Thoracic aorta (tissue), 2 donors: ENCODE measurements around the gene AUTS2. TPM values are rescaled to one million over a fixed set of nuclear protein-coding genes. Genes with fewer than 3 reads are reported as not detected.

Experiments used
- ATAC-seq: fragments of 150-250 bp; one replicate; pipeline ENCODE4 v1.8.0; 2017; ENCODE audit warnings: low read depth; ENCODE audit not compliant: insufficient number of reproducible peaks, low FRiP score
- DNase-seq: peaks from one replicate; pipeline ENCODE4 v3.0.0-alpha.2; 2020; ENCODE audit warnings: low spot score
- H3K27ac ChIP-seq, 2 donors: fragments of 200-600 bp; sonication (generic); 1 replicate in 1 of 2; 2 replicates in 1 of 2; pipeline ENCODE4 v1.5.1; 2016; ENCODE audit warnings: mild to moderate bottlenecking in 2 of 2, moderate library complexity in 2 of 2
- H3K27me3 ChIP-seq: fragments of 200-600 bp; sonication (generic); replicated peaks from 2 replicates; pipeline ENCODE4 v1.6.0; 2016; ENCODE audit warnings: mild to moderate bottlenecking; ENCODE audit not compliant: insufficient read depth
- H3K36me3 ChIP-seq: fragments of 200-600 bp; sonication (generic); one replicate; pipeline ENCODE4 v1.5.1; 2016
- H3K4me1 ChIP-seq, 2 donors: fragments of 200-600 bp; sonication (generic); 1 replicate in 1 of 2; 2 replicates in 1 of 2; pipeline versions ENCODE4 v1.5.1 to v1.6.0; 2016; ENCODE audit warnings: low read depth in 2 of 2, mild to moderate bottlenecking in 1 of 2; ENCODE audit not compliant: control insufficient read depth in 1 of 2
- H3K4me3 ChIP-seq: fragments of 200-600 bp; sonication (generic); 2 replicates; pipeline ENCODE4 v1.5.1; 2016; ENCODE audit warnings: mild to moderate bottlenecking
- H3K9me3 ChIP-seq: fragments of 200-600 bp; sonication (generic); 2 replicates; pipeline ENCODE4 v1.5.1; 2016
- total RNA-seq, 2 donors: library from RNA; depleted of rRNA; stranded (reverse); fragments of >200 nt; gene quantifications; one replicate each; pipeline versions ENCODE4 v1.1.0 to v1.2.3, GENCODE V29; 2016
- TF ChIP-seq, protein P1 (sequence below): fragments of 200-600 bp; sonication (generic); IDR thresholded peaks from one replicate; pipeline ENCODE4 v1.5.1; 2019; ENCODE audit warnings: antibody characterized with exemption

The AUTS2 gene
- total RNA-seq, 2 donors from 2014 or later: 49.4 to 101 TPM

DNA sequence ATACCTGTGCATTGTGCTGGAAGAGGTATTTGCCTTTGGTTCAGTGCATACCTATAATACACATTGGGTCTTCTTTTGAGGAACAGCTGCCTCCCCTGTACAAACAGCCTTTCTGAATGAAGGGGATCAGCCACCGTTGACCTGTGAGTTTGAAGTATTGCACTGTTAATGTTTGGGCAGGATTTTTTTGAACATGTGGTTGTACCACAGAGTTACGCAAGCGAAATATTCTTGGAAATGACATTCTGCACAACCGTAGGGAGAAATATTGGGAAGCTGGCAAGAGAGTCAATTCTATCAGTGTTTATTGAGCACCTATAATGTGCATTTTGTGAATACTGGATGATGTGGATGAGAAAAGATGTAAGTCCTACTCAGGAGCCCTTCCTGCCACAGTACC is 270.6 kb downstream of the AUTS2 start:
- H3K27ac ChIP-seq: no peak overlapping the region
- H3K27me3 ChIP-seq: no peaks in the 10 kb centered on the region
- H3K36me3 ChIP-seq: no peaks in the 10 kb centered on the region
- no peak for DNase-seq
- ATAC-seq: no peak
- TF ChIP-seq, protein P1, sequence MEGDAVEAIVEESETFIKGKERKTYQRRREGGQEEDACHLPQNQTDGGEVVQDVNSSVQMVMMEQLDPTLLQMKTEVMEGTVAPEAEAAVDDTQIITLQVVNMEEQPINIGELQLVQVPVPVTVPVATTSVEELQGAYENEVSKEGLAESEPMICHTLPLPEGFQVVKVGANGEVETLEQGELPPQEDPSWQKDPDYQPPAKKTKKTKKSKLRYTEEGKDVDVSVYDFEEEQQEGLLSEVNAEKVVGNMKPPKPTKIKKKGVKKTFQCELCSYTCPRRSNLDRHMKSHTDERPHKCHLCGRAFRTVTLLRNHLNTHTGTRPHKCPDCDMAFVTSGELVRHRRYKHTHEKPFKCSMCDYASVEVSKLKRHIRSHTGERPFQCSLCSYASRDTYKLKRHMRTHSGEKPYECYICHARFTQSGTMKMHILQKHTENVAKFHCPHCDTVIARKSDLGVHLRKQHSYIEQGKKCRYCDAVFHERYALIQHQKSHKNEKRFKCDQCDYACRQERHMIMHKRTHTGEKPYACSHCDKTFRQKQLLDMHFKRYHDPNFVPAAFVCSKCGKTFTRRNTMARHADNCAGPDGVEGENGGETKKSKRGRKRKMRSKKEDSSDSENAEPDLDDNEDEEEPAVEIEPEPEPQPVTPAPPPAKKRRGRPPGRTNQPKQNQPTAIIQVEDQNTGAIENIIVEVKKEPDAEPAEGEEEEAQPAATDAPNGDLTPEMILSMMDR: no peak
- H3K4me3 ChIP-seq: no peak overlapping the region
- no peaks in the 10 kb centered on the region for H3K9me3 ChIP-seq
- H3K4me1 ChIP-seq: no peaks in the 10 kb centered on the region

DNA sequence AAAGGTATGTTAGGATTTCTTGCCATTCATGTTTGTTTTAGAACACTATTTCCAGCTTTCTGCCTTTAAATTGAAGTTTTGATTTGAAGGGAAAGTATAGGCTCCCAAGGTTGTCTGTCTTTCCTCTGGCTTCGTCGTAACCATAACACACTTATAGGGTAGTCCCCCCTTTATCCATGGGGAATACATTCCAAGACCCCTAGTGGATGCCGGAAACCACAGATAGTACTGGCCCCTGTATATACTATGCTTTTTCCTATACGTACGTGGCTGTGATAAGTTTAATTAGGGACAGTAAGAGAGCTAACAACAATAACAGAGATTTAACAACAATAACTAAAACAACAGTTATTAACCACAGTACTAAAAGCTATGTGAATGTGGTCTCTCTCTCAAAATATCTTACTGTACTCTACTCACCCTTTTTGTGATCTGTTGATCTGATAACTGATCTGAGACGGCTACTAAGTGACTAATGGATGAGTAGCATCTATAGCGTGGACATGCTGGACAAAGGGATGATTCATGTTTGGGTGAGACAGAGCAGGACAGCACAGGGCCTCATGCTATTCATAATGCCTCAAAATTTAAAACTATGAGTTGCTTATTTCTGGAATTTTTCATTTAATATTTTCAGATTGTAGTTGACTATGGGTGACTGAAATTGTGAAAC is 273.1 kb downstream of the AUTS2 start:
- H3K4me3 ChIP-seq: no peak overlapping the region
- no peak overlapping the region for H3K27ac ChIP-seq
- H3K9me3 ChIP-seq: no peaks in the 10 kb centered on the region
- no peaks in the 10 kb centered on the region for H3K36me3 ChIP-seq
- TF ChIP-seq, protein P1: no peak
- DNase-seq (no peak), ATAC-seq (no peak)
- H3K4me1 ChIP-seq: no peaks in the 10 kb centered on the region
- no peaks in the 10 kb centered on the region for H3K27me3 ChIP-seq

DNA sequence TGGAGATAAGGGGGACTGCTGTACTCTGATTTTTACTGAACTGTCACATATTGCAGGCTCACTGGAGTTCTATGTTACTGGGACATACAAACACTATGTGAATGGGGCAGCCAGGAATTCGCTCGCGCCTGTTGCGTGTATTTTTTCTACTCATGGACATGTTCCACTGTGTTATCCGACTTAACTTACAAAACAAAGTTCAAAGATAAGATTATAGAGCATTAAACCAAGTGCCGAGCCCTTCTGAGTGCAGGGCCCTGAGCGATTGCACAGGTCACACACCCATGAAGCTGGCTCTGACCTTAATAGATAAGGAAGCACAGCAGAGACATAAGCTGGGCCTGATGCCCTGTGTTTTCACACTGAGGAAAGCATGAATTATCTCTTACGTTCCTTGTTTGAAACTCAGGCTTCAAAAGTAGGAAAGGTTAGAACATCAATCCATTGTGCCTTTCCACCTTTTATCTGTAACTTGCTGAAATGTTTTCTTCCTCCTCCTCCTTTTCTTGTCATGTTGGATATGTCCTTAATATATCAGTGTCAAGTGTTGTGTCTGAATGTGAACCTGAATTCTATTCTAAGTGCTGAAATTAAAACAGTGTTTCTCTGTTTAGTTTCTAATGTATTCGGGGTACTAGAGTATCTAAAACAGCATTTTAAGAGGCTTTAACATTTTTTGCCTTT is 273.8 kb downstream of the AUTS2 start:
- ATAC-seq (no peak), DNase-seq (no peak)
- Histone ChIP-seq H3K36me3 (no peaks in the 10 kb centered on the region), H3K27ac (no peak overlapping the region), H3K4me1 (no peaks in the 10 kb centered on the region), H3K4me3 (no peak overlapping the region), H3K9me3 (no peaks in the 10 kb centered on the region), H3K27me3 (no peaks in the 10 kb centered on the region)
- TF ChIP-seq, protein P1: no peak

DNA sequence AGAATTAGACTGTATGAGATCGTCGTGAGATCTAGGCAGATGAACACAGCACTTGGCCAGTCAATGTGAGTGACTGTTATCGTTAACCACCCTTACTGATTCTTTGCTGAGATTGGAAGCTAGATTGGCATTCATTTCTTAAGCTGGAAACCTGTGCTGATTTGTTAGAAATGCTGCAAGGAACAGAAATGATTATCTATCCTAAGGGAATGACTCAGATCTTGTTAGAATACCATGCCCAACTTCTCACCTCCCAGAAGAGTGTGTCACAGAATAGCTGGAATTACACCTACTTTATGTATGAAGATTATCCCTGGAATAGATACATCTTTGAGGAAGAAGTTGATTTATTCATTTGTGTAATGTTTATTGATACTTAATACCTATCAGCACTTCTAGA is 275.2 kb downstream of the AUTS2 start:
- Histone ChIP-seq H3K36me3 (no peaks in the 10 kb centered on the region), H3K4me3 (no peak overlapping the region), H3K9me3 (no peaks in the 10 kb centered on the region), H3K27ac (no peak overlapping the region), H3K4me1 (no peaks in the 10 kb centered on the region), H3K27me3 (no peaks in the 10 kb centered on the region)
- TF ChIP-seq, protein P1: no peak
- DNase-seq (no peak), ATAC-seq (no peak)

DNA sequence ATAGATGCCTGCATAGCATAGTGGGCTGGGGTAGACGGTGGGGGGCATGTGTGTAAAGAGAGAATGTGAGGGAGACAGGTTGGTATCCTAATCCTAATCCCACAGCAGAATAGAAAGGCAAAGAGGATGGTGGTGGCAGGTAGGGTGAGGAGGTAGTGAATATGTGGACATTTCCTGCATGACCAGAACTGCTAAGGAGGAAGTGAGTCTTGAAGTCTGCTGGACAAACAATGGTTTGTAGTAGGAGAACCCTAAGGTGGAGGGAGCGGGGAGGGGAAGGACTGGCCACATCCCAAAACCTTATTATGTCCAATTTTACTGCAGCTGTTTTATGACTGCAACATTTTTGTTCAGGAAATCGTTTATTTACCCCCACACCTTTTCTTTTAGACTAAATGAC is 279.7 kb downstream of the AUTS2 start:
- DNase-seq (no peak), ATAC-seq (no peak)
- Histone ChIP-seq H3K36me3 (no peaks in the 10 kb centered on the region), H3K9me3 (no peaks in the 10 kb centered on the region), H3K27ac (no peak overlapping the region), H3K27me3 (no peaks in the 10 kb centered on the region), H3K4me1 (no peaks in the 10 kb centered on the region), H3K4me3 (no peak overlapping the region)
- TF ChIP-seq, protein P1: no peak
